Measurements from ENCODE around the gene SMURF1. TPM values are rescaled to one million over a fixed set of nuclear protein-coding genes. Genes with fewer than 3 reads are reported as not detected.

The SMURF1 gene
- total RNA-seq, 1 experiment from 2014 or later, result 30.2 TPM

DNA sequence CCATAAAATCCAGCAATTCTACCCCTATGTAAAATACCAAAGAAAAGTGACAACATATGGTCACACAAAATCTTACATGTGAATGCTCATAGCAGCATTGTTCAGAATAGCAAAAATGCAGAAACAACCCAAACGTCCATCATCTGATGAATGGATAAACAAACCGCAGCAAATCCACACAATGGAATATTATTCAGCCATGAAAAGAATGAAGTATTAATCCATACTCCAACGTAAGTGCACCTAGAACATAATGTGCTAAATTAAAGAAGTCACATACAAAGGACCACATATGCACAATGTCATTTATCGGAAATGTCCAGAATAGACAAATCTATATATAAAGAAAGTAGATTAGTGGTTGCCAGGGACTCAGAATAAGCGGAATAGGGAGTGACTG is 57.4 kb downstream of the SMURF1 start:
- no peak overlapping the region for H2AFZ ChIP-seq (ENCODE audit: low read length)
- no peaks in the 10 kb centered on the region for H3F3A ChIP-seq (ENCODE audit: low read length, unreplicated experiment)
- no peaks in the 10 kb centered on the region for H3K9me3 ChIP-seq (ENCODE audit: low read length)
- ChIA-PET CTCF (no interaction called here), POLR2A (ENCODE audit: unreplicated experiment) (no interaction called here)
- no peak overlapping the region for H3K4me3 ChIP-seq (ENCODE audit: low read length)
- TF ChIP-seq, protein P1, sequence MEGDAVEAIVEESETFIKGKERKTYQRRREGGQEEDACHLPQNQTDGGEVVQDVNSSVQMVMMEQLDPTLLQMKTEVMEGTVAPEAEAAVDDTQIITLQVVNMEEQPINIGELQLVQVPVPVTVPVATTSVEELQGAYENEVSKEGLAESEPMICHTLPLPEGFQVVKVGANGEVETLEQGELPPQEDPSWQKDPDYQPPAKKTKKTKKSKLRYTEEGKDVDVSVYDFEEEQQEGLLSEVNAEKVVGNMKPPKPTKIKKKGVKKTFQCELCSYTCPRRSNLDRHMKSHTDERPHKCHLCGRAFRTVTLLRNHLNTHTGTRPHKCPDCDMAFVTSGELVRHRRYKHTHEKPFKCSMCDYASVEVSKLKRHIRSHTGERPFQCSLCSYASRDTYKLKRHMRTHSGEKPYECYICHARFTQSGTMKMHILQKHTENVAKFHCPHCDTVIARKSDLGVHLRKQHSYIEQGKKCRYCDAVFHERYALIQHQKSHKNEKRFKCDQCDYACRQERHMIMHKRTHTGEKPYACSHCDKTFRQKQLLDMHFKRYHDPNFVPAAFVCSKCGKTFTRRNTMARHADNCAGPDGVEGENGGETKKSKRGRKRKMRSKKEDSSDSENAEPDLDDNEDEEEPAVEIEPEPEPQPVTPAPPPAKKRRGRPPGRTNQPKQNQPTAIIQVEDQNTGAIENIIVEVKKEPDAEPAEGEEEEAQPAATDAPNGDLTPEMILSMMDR (conservative IDR thresholded peaks at IDR 0.05; ENCODE audit: low read depth, low read length), result no peak
- TF ChIP-seq EZH2 (IDR thresholded peaks at IDR 0.05; ENCODE audit: low read length, unreplicated experiment), result no peak
- no peak for TF ChIP-seq EZH2phosphoT487 (IDR thresholded peaks at IDR 0.05; ENCODE audit: borderline replicate concordance, low read length)
- no peak for ATAC-seq
- no peaks in the 10 kb centered on the region for H3K27me3 ChIP-seq (ENCODE audit: low read length)
- BruUV-seq (replicated peaks), result no TSS peak
- H3K79me2 ChIP-seq (ENCODE audit: low read length), result peaks cover 96% of the 10 kb centered on the region
- no peak for DNase-seq
- H4K20me1 ChIP-seq (ENCODE audit: low read length), result peaks cover 32% of the 10 kb centered on the region
- H3K36me3 ChIP-seq (ENCODE audit: low read depth, low read length), result no peaks in the 10 kb centered on the region
- H3K9ac ChIP-seq (ENCODE audit: low read length), result no peak overlapping the region
- intact Hi-C loops (cut with micrococcal nuclease), result no loop called here
- no peak overlapping the region for H3K4me2 ChIP-seq (ENCODE audit: low read length)
- H3K27ac ChIP-seq (ENCODE audit: low read length), result no peak overlapping the region
- no peaks in the 10 kb centered on the region for H3K9me2 ChIP-seq (replicated peaks; ENCODE audit: low read length)
- H3K4me1 ChIP-seq (ENCODE audit: insufficient read depth, low read length), result peaks cover 10% of the 10 kb centered on the region

DNA sequence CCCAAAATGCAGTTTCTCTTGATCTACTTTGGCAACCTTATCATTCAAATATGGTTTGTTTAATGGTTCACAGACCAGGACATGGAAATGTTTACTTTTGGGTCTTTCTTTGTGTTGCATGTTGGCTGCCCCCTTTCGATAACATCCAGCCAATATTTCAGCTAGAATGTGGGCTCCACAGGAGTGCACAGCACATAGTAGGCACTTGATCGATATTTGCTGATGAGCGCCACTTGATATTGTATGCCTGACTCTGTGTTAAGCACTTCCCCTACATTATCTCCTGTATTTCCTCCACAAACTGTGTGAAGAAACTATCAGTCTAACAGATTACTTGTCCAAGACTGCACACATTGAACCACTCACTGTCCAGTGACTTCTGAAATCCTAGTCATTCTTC is 60.2 kb downstream of the SMURF1 start:
- Histone ChIP-seq H3K4me3 (ENCODE audit: low read length) (no peak overlapping the region), H3K9me2 (replicated peaks; ENCODE audit: low read length) (no peaks in the 10 kb centered on the region), H3K9me3 (ENCODE audit: low read length) (no peaks in the 10 kb centered on the region), H3K9ac (ENCODE audit: low read length) (no peak overlapping the region), H3F3A (ENCODE audit: low read length, unreplicated experiment) (no peaks in the 10 kb centered on the region), H3K4me1 (ENCODE audit: insufficient read depth, low read length) (peaks cover 18% of the 10 kb centered on the region), H4K20me1 (ENCODE audit: low read length) (peaks cover 30% of the 10 kb centered on the region), H3K4me2 (ENCODE audit: low read length) (peak overlapping the region; percentile 17; the same call in 1 of the 2 replicates), H3K27me3 (ENCODE audit: low read length) (no peaks in the 10 kb centered on the region), H3K27ac (ENCODE audit: low read length) (peak overlapping the region; percentile 41), H3K36me3 (ENCODE audit: low read depth, low read length) (no peaks in the 10 kb centered on the region), H3K79me2 (ENCODE audit: low read length) (peaks cover 96% of the 10 kb centered on the region), H2AFZ (ENCODE audit: low read length) (no peak overlapping the region)
- DNase-seq (no peak), ATAC-seq (no peak; the same call in 1 of the 2 replicates)
- TF ChIP-seq EZH2 (IDR thresholded peaks at IDR 0.05; ENCODE audit: low read length, unreplicated experiment) (no peak), EZH2phosphoT487 (IDR thresholded peaks at IDR 0.05; ENCODE audit: borderline replicate concordance, low read length) (no peak)
- TF ChIP-seq, protein P1 (conservative IDR thresholded peaks at IDR 0.05; ENCODE audit: low read depth, low read length), result no peak
- ChIA-PET POLR2A (ENCODE audit: unreplicated experiment) (no interaction called here), CTCF (no interaction called here)
- intact Hi-C loops (cut with micrococcal nuclease), result loop anchor here (2.0 kb wide), 1 partner anchor 19 kb away; no protein-coding TSS in a partner anchor
- no TSS peak for BruUV-seq (replicated peaks)

DNA sequence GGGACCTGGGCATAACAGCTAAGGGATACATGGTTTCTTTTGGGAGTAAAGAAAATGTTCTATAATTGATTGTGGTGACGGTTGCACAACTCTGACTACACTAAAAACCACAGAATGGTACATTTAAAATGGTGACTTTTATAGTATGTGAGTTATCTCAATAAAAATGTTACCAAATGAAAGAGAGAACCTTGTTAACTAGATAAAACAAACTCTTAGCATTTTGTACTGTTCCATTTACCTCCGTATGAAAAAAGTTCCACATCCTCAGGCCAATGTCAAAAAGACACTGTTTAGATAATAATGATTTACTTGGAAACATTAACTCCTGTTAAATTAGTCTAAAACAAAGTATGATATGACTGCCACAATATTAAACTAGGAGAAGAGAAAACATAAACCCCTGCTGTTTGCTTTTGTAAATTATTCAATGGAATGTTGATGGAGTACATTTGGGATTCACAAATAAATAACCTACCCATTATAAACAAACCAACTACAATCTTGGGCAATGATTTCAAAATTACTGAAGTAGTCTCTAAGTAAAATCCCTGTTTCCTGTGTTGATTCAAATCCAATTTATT is 60.7 kb downstream of the SMURF1 start:
- DNase-seq, result peak; percentile 54
- H3K4me2 ChIP-seq (ENCODE audit: low read length), result peak overlapping the region; percentile 17; the same call in 1 of the 2 replicates
- POLR2A ChIA-PET (ENCODE audit: unreplicated experiment), result no interaction called here
- H3K27ac ChIP-seq (ENCODE audit: low read length), result peak overlapping the region; percentile 41
- H3K4me3 ChIP-seq (ENCODE audit: low read length), result no peak overlapping the region
- H4K20me1 ChIP-seq (ENCODE audit: low read length), result peaks cover 31% of the 10 kb centered on the region
- H3K27me3 ChIP-seq (ENCODE audit: low read length), result no peaks in the 10 kb centered on the region
- no peak overlapping the region for H2AFZ ChIP-seq (ENCODE audit: low read length)
- BruUV-seq (replicated peaks), result no TSS peak
- peaks cover 18% of the 10 kb centered on the region for H3K4me1 ChIP-seq (ENCODE audit: insufficient read depth, low read length)
- no peak overlapping the region for H3K9ac ChIP-seq (ENCODE audit: low read length)
- TF ChIP-seq EZH2 (IDR thresholded peaks at IDR 0.05; ENCODE audit: low read length, unreplicated experiment) (no peak), EZH2phosphoT487 (IDR thresholded peaks at IDR 0.05; ENCODE audit: borderline replicate concordance, low read length) (no peak)
- TF ChIP-seq, protein P1 (conservative IDR thresholded peaks at IDR 0.05; ENCODE audit: low read depth, low read length), result no peak
- no peaks in the 10 kb centered on the region for H3K9me3 ChIP-seq (ENCODE audit: low read length)
- ATAC-seq, result peak; percentile 67
- H3K9me2 ChIP-seq (replicated peaks; ENCODE audit: low read length), result no peaks in the 10 kb centered on the region
- H3K36me3 ChIP-seq (ENCODE audit: low read depth, low read length), result no peaks in the 10 kb centered on the region
- H3F3A ChIP-seq (ENCODE audit: low read length, unreplicated experiment), result no peaks in the 10 kb centered on the region
- CTCF ChIA-PET, result no interaction called here
- H3K79me2 ChIP-seq (ENCODE audit: low read length), result peaks cover 96% of the 10 kb centered on the region
- intact Hi-C loops (cut with micrococcal nuclease), result loop anchor here (2.0 kb wide), 1 partner anchor 20 kb away; no protein-coding TSS in a partner anchor

Data from PC-3 (cell line).